ENCODE measurements around the gene APP.
"Not testable (repeated sequence)": the region's sequence is repeated elsewhere in the genome, so short reads cannot be mapped to it uniquely, and the experiment has no call there.

Gene APP

GRCh38 chr21:26019236-26019635 is 151.3 kb downstream of the APP start:
- DNase-seq, result no peak

GRCh38 chr21:26013970-26014369 is 156.6 kb downstream of the APP start:
- no peak for DNase-seq

GRCh38 chr21:26012482-26012881 is 158.1 kb downstream of the APP start:
- not testable (repeated sequence) for DNase-seq

- no peak for DNase-seq
These were observed 159.2 kb downstream of the APP start for GRCh38 chr21:26011292-26011940.

- peak; percentile 12 to 39 for DNase-seq
These were observed 162.5 kb downstream of the APP start for GRCh38 chr21:26007951-26008498.

- DNase-seq, result no peak
These were observed 165.1 kb downstream of the APP start for GRCh38 chr21:26005464-26005863.

GRCh38 chr21:26003404-26003803 is 167.2 kb downstream of the APP start:
- DNase-seq, result no peak

- no peak for DNase-seq
These were observed 169.2 kb downstream of the APP start for GRCh38 chr21:26001356-26001755.

- no peak for DNase-seq
These were observed 170.5 kb downstream of the APP start for GRCh38 chr21:25999921-26000582.

- peak; percentile 10 to 72 for DNase-seq
These were observed 172.6 kb downstream of the APP start for GRCh38 chr21:25997788-25998611.

- peak; percentile 6 to 75 for DNase-seq
These were observed 175.3 kb downstream of the APP start for GRCh38 chr21:25995278-25995677.

GRCh38 chr21:25994758-25995163 is 175.8 kb downstream of the APP start:
- DNase-seq, result no peak

GRCh38 chr21:25988738-25989137 is 181.8 kb downstream of the APP start:
- DNase-seq, result no peak

GRCh38 chr21:25987531-25987930 is 183.0 kb downstream of the APP start:
- no peak for DNase-seq

GRCh38 chr21:25986928-25987327 is 183.6 kb downstream of the APP start:
- DNase-seq, result no peak

GRCh38 chr21:25985990-25986389 is 184.6 kb downstream of the APP start:
- no peak for DNase-seq

- no peak for DNase-seq
These were observed 186.0 kb downstream of the APP start for GRCh38 chr21:25984538-25984937.

- DNase-seq, result no peak
These were observed 186.8 kb downstream of the APP start for GRCh38 chr21:25983745-25984144.

GRCh38 chr21:25980710-25981109 is 189.9 kb downstream of the APP start:
- DNase-seq, result no peak

GRCh38 chr21:25979845-25980616 is 190.5 kb downstream of the APP start:
- DNase-seq, result no peak

GRCh38 chr21:25977068-25977611 is 193.4 kb downstream of the APP start:
- no peak for DNase-seq

- no peak for DNase-seq
These were observed 195.6 kb downstream of the APP start for GRCh38 chr21:25974964-25975363.

Measured in cerebellar nuclear complex (tissue), 1 donor.